GM18520 (cell line): ENCODE measurements around the gene LDLRAD4.

Experiments
- ATAC-seq: cut with Tn5 transposase; IDR thresholded peaks from one replicate; pipeline ENCODE4 v1.9.1; 2021; ENCODE audit not compliant: unreplicated experiment

LDLRAD4 gene

GRCh38 chr18:13302457-13303225 is 84.1 kb downstream of the LDLRAD4 start:
- no peak for ATAC-seq

- ATAC-seq: no peak
Observed at GRCh38 chr18:13303756-13304364, 85.3 kb downstream of the LDLRAD4 start.

GRCh38 chr18:13305301-13305700 is 86.7 kb downstream of the LDLRAD4 start:
- ATAC-seq: no peak

- ATAC-seq: no peak
Observed at GRCh38 chr18:13306583-13306982, 88.0 kb downstream of the LDLRAD4 start.

GRCh38 chr18:13308369-13308768 is 89.8 kb downstream of the LDLRAD4 start:
- no peak for ATAC-seq

GRCh38 chr18:13309031-13309747 is 90.6 kb downstream of the LDLRAD4 start:
- no peak for ATAC-seq

- no peak for ATAC-seq
Observed at GRCh38 chr18:13309748-13310670, 91.4 kb downstream of the LDLRAD4 start.

- ATAC-seq: no peak
Observed at GRCh38 chr18:13311193-13311592, 92.6 kb downstream of the LDLRAD4 start.

- no peak for ATAC-seq
Observed at GRCh38 chr18:13312515-13312914, 94.0 kb downstream of the LDLRAD4 start.

GRCh38 chr18:13313006-13313686 is 94.6 kb downstream of the LDLRAD4 start:
- no peak for ATAC-seq

GRCh38 chr18:13315000-13315399 is 96.4 kb downstream of the LDLRAD4 start:
- no peak for ATAC-seq

GRCh38 chr18:13316063-13316462 is 97.5 kb downstream of the LDLRAD4 start:
- ATAC-seq: no peak

- ATAC-seq: no peak
Observed at GRCh38 chr18:13317801-13318200, 99.2 kb downstream of the LDLRAD4 start.

- ATAC-seq: no peak
Observed at GRCh38 chr18:13318731-13319501, 100.4 kb downstream of the LDLRAD4 start.

GRCh38 chr18:13319629-13320028 is 101.1 kb downstream of the LDLRAD4 start:
- no peak for ATAC-seq

GRCh38 chr18:13320096-13320495 is 101.5 kb downstream of the LDLRAD4 start:
- ATAC-seq: no peak

GRCh38 chr18:13320891-13321425 is 102.4 kb downstream of the LDLRAD4 start:
- ATAC-seq: no peak

- no peak for ATAC-seq
Observed at GRCh38 chr18:13321923-13322322, 103.4 kb downstream of the LDLRAD4 start.

- ATAC-seq: no peak
Observed at GRCh38 chr18:13323186-13323585, 104.6 kb downstream of the LDLRAD4 start.
